Endothelial cell of umbilical vein (primary cell): ENCODE data around the gene KRTAP10-11. TPM values are rescaled to one million over a fixed set of nuclear protein-coding genes. Genes with fewer than 3 reads are reported as not detected.

Experiments used
- BruUV-seq: library from RNA; stranded (reverse); fragments of 400-500 nt; replicated peaks from 2 replicates; lab custom pipeline; 2021; lab: Mats Ljungman, UMichigan
- CTCF ChIA-PET: fragments of 300-600, 350-600 bp; sonication (Branson Sonifier 250); formaldehyde crosslinking; loops from one replicate; lab custom pipeline; 2021; ENCODE audit warnings: antibody characterized with exemption, inconsistent platforms; lab: Charles Lee
- POLR2A ChIA-PET: fragments of 300-600, 350-600 bp; sonication (Branson Sonifier 250); formaldehyde crosslinking; loops from one replicate; lab custom pipeline; 2021; ENCODE audit warnings: antibody characterized with exemption, inconsistent platforms; lab: Charles Lee
- DNase-seq: peaks from one replicate; pipeline ENCODE4 v3.0.0-alpha.2; 2011; ENCODE audit warnings: low read depth, low spot score
- FAIRE-seq: peaks from 2 replicates; lab custom pipeline; 2011; peaks lifted over from hg19 to GRCh38; lab: Jason Lieb, UNC
- H2AFZ ChIP-seq: 2 replicates; pipeline ENCODE4 v1.6.0; 2012; ENCODE audit warnings: low read depth, low read length, control low read depth, inconsistent platforms
- H3K27ac ChIP-seq: 2 replicates; pipeline ENCODE4 v1.5.1; 2011; ENCODE audit warnings: low read depth, mild to moderate bottlenecking, control low read depth, low read length, moderate library complexity; ENCODE audit not compliant: insufficient read depth
- H3K27me3 ChIP-seq, 2 experiments: 2 replicates each; pipeline versions ENCODE4 v1.6.0 to v1.6.1; 2011; ENCODE audit warnings: low read length in 2 of 2, mixed read lengths in 1 of 2; ENCODE audit not compliant: control insufficient read depth in 2 of 2, insufficient read depth in 2 of 2
- H3K36me3 ChIP-seq, 2 experiments: 2 replicates in 1 of 2; 3 replicates in 1 of 2; pipeline ENCODE4 v1.5.1; 2011; ENCODE audit warnings: low read length in 2 of 2, mild to moderate bottlenecking in 1 of 2, moderate library complexity in 1 of 2; ENCODE audit not compliant: control insufficient read depth in 2 of 2, insufficient read depth in 2 of 2; ENCODE audit errors: extremely low read depth in 1 of 2
- H3K4me1 ChIP-seq: 3 replicates; pipeline ENCODE4 v1.5.1; 2011; ENCODE audit warnings: mild to moderate bottlenecking, low read length; ENCODE audit not compliant: control insufficient read depth, insufficient read depth; ENCODE audit errors: extremely low read depth
- H3K4me2 ChIP-seq: 2 replicates; pipeline ENCODE4 v1.6.1; 2011; ENCODE audit warnings: low read length, control low read depth, mixed read lengths; ENCODE audit not compliant: insufficient read depth
- H3K4me3 ChIP-seq, 3 experiments: fragments of 200-600 bp in 1 of 3; sonication (generic), shearing (Covaris generic) in 1 of 3; replicated peaks in 1 of 3; 2 replicates each; pipeline ENCODE4 v1.5.1; 2011 to 2016; ENCODE audit warnings: control low read depth in 3 of 3, low read length in 3 of 3, mild to moderate bottlenecking in 2 of 3, inconsistent platforms in 1 of 3, low read depth in 1 of 3, moderate library complexity in 1 of 3; ENCODE audit not compliant: insufficient read depth in 1 of 3
- H3K79me2 ChIP-seq: 2 replicates; pipeline ENCODE4 v1.6.0; 2012; ENCODE audit warnings: low read length, inconsistent platforms; ENCODE audit not compliant: control insufficient read depth, insufficient read depth
- H3K9ac ChIP-seq: replicated peaks from 2 replicates; pipeline ENCODE3; 2011; ENCODE audit warnings: low read length, control low read depth; ENCODE audit not compliant: insufficient read depth; ENCODE audit errors: extremely low read depth
- H3K9me1 ChIP-seq: replicated peaks from 3 replicates; pipeline ENCODE4 v1.6.0; 2011; ENCODE audit warnings: mild to moderate bottlenecking, low read length; ENCODE audit not compliant: control insufficient read depth, insufficient read depth; ENCODE audit errors: extremely low read depth
- H3K9me3 ChIP-seq: replicated peaks from 2 replicates; pipeline ENCODE4 v1.5.1; 2012; ENCODE audit warnings: low read length, inconsistent platforms; ENCODE audit not compliant: control insufficient read depth, insufficient read depth
- H4K20me1 ChIP-seq: replicated peaks from 2 replicates; pipeline ENCODE3; 2011; ENCODE audit warnings: mild to moderate bottlenecking, low read length; ENCODE audit not compliant: control insufficient read depth, insufficient read depth; ENCODE audit errors: extremely low read depth
- CTCF ChIP-seq, 2 donors: IDR thresholded peaks; 1 replicate in 1 of 2; 2 replicates in 1 of 2; pipeline ENCODE4 v1.5.1; 2011; ENCODE audit warnings: low read length in 2 of 2, mild to moderate bottlenecking in 2 of 2, moderate library complexity in 2 of 2, control low read depth in 1 of 2, inconsistent platforms in 1 of 2, low read depth in 1 of 2; ENCODE audit not compliant: insufficient read depth in 1 of 2; ENCODE audit errors: extremely low read depth in 1 of 2
- EZH2 ChIP-seq: IDR thresholded peaks from 2 replicates; pipeline ENCODE4 v1.6.1; 2012; ENCODE audit warnings: borderline replicate concordance, low read depth, mild to moderate bottlenecking, moderate library complexity, low read length, inconsistent platforms; ENCODE audit not compliant: severe bottlenecking
- FOS ChIP-seq: IDR thresholded peaks from 2 replicates; pipeline ENCODE4 v1.6.1; 2011; ENCODE audit warnings: mild to moderate bottlenecking, low read length, moderate library complexity, borderline replicate concordance; ENCODE audit not compliant: insufficient read depth
- GATA2 ChIP-seq: IDR thresholded peaks from 2 replicates; pipeline ENCODE4 v1.7.0; 2011; ENCODE audit warnings: low read depth, mild to moderate bottlenecking, moderate library complexity, mixed read lengths, low read length; ENCODE audit not compliant: insufficient read length, insufficient read depth
- JUN ChIP-seq: IDR thresholded peaks from 2 replicates; pipeline ENCODE4 v1.6.1; 2011; ENCODE audit warnings: borderline replicate concordance, low read depth; ENCODE audit not compliant: insufficient read length, insufficient read depth
- MAX ChIP-seq: IDR thresholded peaks from 2 replicates; pipeline ENCODE4 v1.6.1; 2011; ENCODE audit not compliant: insufficient read depth, insufficient read length
- MYC ChIP-seq: IDR thresholded peaks from one replicate; pipeline ENCODE4 v1.6.1; 2011; ENCODE audit warnings: mild to moderate bottlenecking, low read depth, low read length
- POLR2A ChIP-seq: IDR thresholded peaks from 2 replicates; pipeline ENCODE4 v1.6.1; 2012; ENCODE audit warnings: low read depth, mild to moderate bottlenecking, control low read depth, low read length
- POLR2AphosphoS5 ChIP-seq: IDR thresholded peaks from 2 replicates; pipeline ENCODE4 v1.6.1; 2012; ENCODE audit warnings: low read depth, mild to moderate bottlenecking, control low read depth, low read length, moderate library complexity; ENCODE audit not compliant: insufficient read depth
- dilution Hi-C: fragments of 300-500 bp; cut with MboI; formaldehyde crosslinking; loops from one replicate; pipeline ENCODE4 v1.15.0; 2019; ENCODE audit warnings: low sequenced_read_pairs; ENCODE audit not compliant: extremely low pct_ligation_motif_present
- intact Hi-C: fragments of 100-400 bp; cut with micrococcal nuclease; formaldehyde crosslinking; loops from one replicate; pipeline ENCODE4 v1.10.0; 2022
- polyA plus RNA-seq, 4 experiments: library from polyadenylated mRNA; depleted of rRNA in 3 of 4; stranded (reverse) in 3 of 4; unstranded in 1 of 4; fragments of >200 nt; gene quantifications; 2 replicates each; pipeline versions ENCODE4 v1.2.1 to v1.2.3, GENCODE V29; 2011 to 2012; ENCODE audit warnings: missing spikeins in 1 of 4
- total RNA-seq: library from RNA; stranded (reverse); gene quantifications from 2 replicates; pipeline ENCODE4 v1.2.3, GENCODE V29; 2021

Gene KRTAP10-11
- total and polyA plus RNA-seq, 2 donors (not counting 3 experiments of a cell fraction or from before 2014, with no cell fraction given) = not detected

GRCh38 chr21:44686843-44687561 lies 40.8 kb downstream of the KRTAP10-11 start:
- Histone ChIP-seq H4K20me1 (no peaks in the 10 kb centered on the region), H3K4me1 (no peaks in the 10 kb centered on the region), H3K79me2 (no peaks in the 10 kb centered on the region), H3K9ac (no peak overlapping the region), H2AFZ (no peak overlapping the region), H3K9me3 (no peaks in the 10 kb centered on the region), H3K9me1 (no peaks in the 10 kb centered on the region), H3K27ac (no peak overlapping the region), H3K36me3 (no peaks in the 10 kb centered on the region), H3K27me3 (peaks cover 5 to 17% of the 10 kb centered on the region in 2 experiments), H3K4me3 (no peak overlapping the region), H3K4me2 (no peak overlapping the region)
- dilution Hi-C loops = no loop called here
- intact Hi-C loops = no loop called here
- POLR2A ChIA-PET = no interaction called here
- no peak for FAIRE-seq
- TF ChIP-seq JUN (no peak), POLR2A (no peak)
- CTCF ChIA-PET = no interaction called here
- no peak for DNase-seq
- BruUV-seq = no TSS peak

GRCh38 chr21:44687671-44688070 lies 41.5 kb downstream of the KRTAP10-11 start:
- Histone ChIP-seq H3K4me1 (no peaks in the 10 kb centered on the region), H3K9me3 (no peaks in the 10 kb centered on the region), H3K9me1 (no peaks in the 10 kb centered on the region), H3K79me2 (no peaks in the 10 kb centered on the region), H4K20me1 (no peaks in the 10 kb centered on the region), H2AFZ (no peak overlapping the region), H3K36me3 (no peaks in the 10 kb centered on the region), H3K27ac (no peak overlapping the region), H3K27me3 (peaks cover 5 to 17% of the 10 kb centered on the region in 2 experiments), H3K9ac (no peak overlapping the region), H3K4me2 (no peak overlapping the region), H3K4me3 (no peak overlapping the region)
- ChIA-PET POLR2A (no interaction called here), CTCF (no interaction called here)
- TF ChIP-seq CTCF (IDR thresholded peaks at IDR 0.05; ENCODE audit: extremely low read depth in 1 of 2, insufficient read depth in 1 of 2, low read depth in 1 of 2, low read length in 2 of 2) (no peak), EZH2 (no peak), MYC (no peak), POLR2AphosphoS5 (no peak), POLR2A (no peak), MAX (no peak), FOS (no peak), GATA2 (no peak), JUN (no peak)
- BruUV-seq = no TSS peak
- intact Hi-C loops (no loop called here), dilution Hi-C loops (no loop called here)
- DNase-seq (no peak), FAIRE-seq (no peak)
